Sigmoid colon (tissue), 7 donors: ENCODE results near the gene DPP6. TPM values are rescaled to one million over a fixed set of nuclear protein-coding genes. Genes with fewer than 3 reads are reported as not detected.

Source experiments
- DNase-seq: peaks from one replicate; pipeline ENCODE4 v3.0.0-alpha.2; 2019
- H3K27ac ChIP-seq, 4 donors: fragments of 200-600 bp; sonication (generic); one replicate each; pipeline ENCODE4 v1.5.1; 2016 to 2019; ENCODE audit warnings: mild to moderate bottlenecking in 1 of 4
- H3K27me3 ChIP-seq, 3 donors: fragments of 200-600 bp; sonication (generic); one replicate each; pipeline ENCODE4 v1.5.1; 2019; ENCODE audit warnings: mild to moderate bottlenecking in 1 of 3
- H3K36me3 ChIP-seq, 4 donors: fragments of 200-600 bp; sonication (generic); one replicate each; pipeline ENCODE4 v1.5.1; 2016 to 2019
- H3K4me1 ChIP-seq, 4 donors: fragments of 200-600 bp; sonication (generic); one replicate each; pipeline ENCODE4 v1.5.1; 2017 to 2019
- H3K4me3 ChIP-seq, 4 donors: fragments of 200-600 bp; sonication (generic); one replicate each; pipeline ENCODE4 v1.5.1; 2017 to 2019; ENCODE audit warnings: mild to moderate bottlenecking in 2 of 4, moderate library complexity in 1 of 4
- H3K9me3 ChIP-seq, 4 donors: fragments of 200-600 bp in 3 of 4; sonication (generic) in 3 of 4; one replicate each; pipeline versions ENCODE4 v1.5.1 to v1.6.1; 2013 to 2019
- EP300 ChIP-seq, 4 donors: sonication (generic); formaldehyde crosslinking; IDR thresholded peaks; one replicate each; pipeline ENCODE4 v1.6.1; 2017; ENCODE audit warnings: antibody characterized with exemption in 4 of 4
- POLR2A ChIP-seq, 2 donors: fragments of 450-650 bp; IDR thresholded peaks; one replicate each; pipeline ENCODE4 v1.6.1; 2016; ENCODE audit warnings: antibody characterized with exemption in 2 of 2, mild to moderate bottlenecking in 2 of 2, moderate library complexity in 2 of 2
- POLR2AphosphoS5 ChIP-seq, 4 donors: sonication (generic); formaldehyde crosslinking; IDR thresholded peaks; one replicate each; pipeline ENCODE4 v1.6.1; 2017; ENCODE audit warnings: antibody characterized with exemption in 4 of 4
- WGBS, 2 donors: extraction: QIAGEN DNeasy Blood & Tissue Kit; methylation state at CpG; one replicate each; pipeline ENCODE4 v1.1.7; 2013; 5-methylcytosine and 5-hydroxymethylcytosine counted together
- intact Hi-C: fragments of 100-400 bp; cut with DNase I; formaldehyde crosslinking; loops from one replicate; pipeline ENCODE4 v1.15.1; 2023
- polyA plus RNA-seq, 3 donors: library from polyadenylated mRNA; stranded (reverse); fragments of 200-250 nt; gene quantifications; one replicate each; pipeline ENCODE4 v1.2.3, GENCODE V29; 2013
- total RNA-seq, 4 donors: library from RNA; depleted of rRNA; stranded (reverse); fragments of >200 nt; gene quantifications; one replicate each; pipeline ENCODE4 v1.1.0, GENCODE V29; 2016
- TF ChIP-seq, protein P1 (sequence below), 4 experiments: fragments of 450-650 bp in 3 of 4; fragments of 200-600 bp in 1 of 4; IDR thresholded peaks; one replicate each; pipeline ENCODE4 v1.5.1; 2016 to 2019; ENCODE audit warnings: antibody characterized with exemption in 4 of 4, mild to moderate bottlenecking in 3 of 4, moderate library complexity in 2 of 4
- donor health status: healthy with polysubstance abuse.
- donor health status: Bipolar disorder and iron deficiency.
- donor health status: healthy.

DPP6 gene
- total and polyA plus RNA-seq, 7 donors = 1.2 to 53.2 (median 41.0) TPM; not detected in 1

DNA sequence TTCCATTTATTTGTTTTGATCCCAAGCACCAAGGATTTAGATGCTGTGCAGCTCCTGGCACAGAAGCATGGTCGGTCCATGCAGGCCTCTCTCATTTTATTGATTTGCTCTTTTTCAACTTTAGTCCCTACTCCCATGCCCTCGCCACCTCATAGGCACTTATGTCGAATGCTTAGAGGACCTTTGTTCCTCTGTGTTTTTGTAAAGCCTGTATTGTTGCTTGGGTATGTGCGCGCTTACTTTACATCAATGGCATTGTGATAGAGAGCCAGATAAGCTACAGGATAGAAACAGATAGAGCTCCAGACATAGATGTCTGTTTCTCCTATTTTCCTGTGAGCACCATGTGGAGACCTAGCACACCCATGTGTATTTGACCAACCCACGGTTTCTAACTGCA, 725.7 kb downstream of the DPP6 start:
- H3K4me1 ChIP-seq = no peaks in the 10 kb centered on the region
- TF ChIP-seq, protein P1, sequence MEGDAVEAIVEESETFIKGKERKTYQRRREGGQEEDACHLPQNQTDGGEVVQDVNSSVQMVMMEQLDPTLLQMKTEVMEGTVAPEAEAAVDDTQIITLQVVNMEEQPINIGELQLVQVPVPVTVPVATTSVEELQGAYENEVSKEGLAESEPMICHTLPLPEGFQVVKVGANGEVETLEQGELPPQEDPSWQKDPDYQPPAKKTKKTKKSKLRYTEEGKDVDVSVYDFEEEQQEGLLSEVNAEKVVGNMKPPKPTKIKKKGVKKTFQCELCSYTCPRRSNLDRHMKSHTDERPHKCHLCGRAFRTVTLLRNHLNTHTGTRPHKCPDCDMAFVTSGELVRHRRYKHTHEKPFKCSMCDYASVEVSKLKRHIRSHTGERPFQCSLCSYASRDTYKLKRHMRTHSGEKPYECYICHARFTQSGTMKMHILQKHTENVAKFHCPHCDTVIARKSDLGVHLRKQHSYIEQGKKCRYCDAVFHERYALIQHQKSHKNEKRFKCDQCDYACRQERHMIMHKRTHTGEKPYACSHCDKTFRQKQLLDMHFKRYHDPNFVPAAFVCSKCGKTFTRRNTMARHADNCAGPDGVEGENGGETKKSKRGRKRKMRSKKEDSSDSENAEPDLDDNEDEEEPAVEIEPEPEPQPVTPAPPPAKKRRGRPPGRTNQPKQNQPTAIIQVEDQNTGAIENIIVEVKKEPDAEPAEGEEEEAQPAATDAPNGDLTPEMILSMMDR (IDR thresholded peaks at IDR 0.05) = no peak
- TF ChIP-seq POLR2A (IDR thresholded peaks at IDR 0.05) (no peak), EP300 (IDR thresholded peaks at IDR 0.05) (no peak), POLR2AphosphoS5 (IDR thresholded peaks at IDR 0.05) (no peak)
- DNase-seq = no peak
- intact Hi-C loops = no loop called here
- no peak overlapping the region for H3K4me3 ChIP-seq
- 82 to 90% methylated on average over 6 of the region's 6 CpGs for WGBS, 2 donors
- H3K9me3 ChIP-seq = no peaks in the 10 kb centered on the region
- no peak overlapping the region for H3K27ac ChIP-seq
- no peaks in the 10 kb centered on the region for H3K27me3 ChIP-seq
- H3K36me3 ChIP-seq = peaks cover 0 to 7% (median 0%) of the 10 kb centered on the region in 4 donors

DNA sequence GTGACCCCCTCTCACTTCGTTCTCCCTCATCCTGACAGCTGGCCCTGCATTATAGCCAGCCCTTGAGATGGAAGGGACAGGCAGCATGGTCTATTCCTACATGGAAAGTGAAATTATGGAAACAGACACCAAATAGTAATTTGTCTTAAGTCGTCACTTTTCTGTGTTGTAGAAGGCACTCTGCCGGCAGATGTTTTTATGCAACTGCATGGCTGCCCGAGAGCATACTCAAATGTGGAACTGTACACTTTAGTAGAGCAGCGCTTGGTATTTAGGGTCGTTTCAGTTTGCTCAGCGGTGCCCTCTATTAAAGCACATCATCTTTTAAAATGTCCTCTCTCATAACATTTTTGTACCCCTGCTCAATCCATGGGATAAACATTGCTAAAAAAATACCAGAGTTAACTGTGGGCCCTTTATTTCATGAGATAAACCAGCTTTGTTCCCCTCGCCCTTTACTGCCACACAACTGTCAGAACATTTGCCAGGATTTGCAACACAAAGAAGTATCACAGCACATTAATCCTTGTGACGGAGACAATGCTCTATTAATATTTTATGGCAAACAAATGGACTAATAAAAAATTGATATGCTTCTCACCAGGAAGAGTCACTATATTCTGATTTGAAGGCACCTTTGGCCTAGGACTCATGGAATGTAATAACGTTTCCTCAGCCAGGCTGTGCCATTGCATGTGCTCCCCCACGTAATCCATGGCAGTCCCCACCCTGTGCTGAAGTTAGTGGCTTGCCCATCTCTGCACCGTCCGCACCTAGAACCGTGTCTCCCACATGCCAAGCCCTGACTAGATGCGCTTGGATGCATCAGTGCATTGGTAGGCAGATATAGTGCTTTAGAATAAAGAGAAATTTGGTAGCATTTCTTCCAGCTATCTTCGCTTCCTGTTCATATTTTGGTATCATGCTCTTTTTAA, 729.4 kb downstream of the DPP6 start:
- 80 to 82% methylated on average over 16 of the region's 16 CpGs for WGBS, 2 donors
- H3K9me3 ChIP-seq = peaks cover 0 to 3% (median 0%) of the 10 kb centered on the region in 4 donors
- no peaks in the 10 kb centered on the region for H3K27me3 ChIP-seq
- H3K27ac ChIP-seq = no peak overlapping the region
- intact Hi-C loops = no loop called here
- DNase-seq = no peak
- no peaks in the 10 kb centered on the region for H3K36me3 ChIP-seq
- H3K4me1 ChIP-seq = no peaks in the 10 kb centered on the region
- H3K4me3 ChIP-seq = no peak overlapping the region
- TF ChIP-seq, protein P1 (IDR thresholded peaks at IDR 0.05) = no peak
- TF ChIP-seq POLR2AphosphoS5 (IDR thresholded peaks at IDR 0.05) = no peak
- no peak for TF ChIP-seq EP300 (IDR thresholded peaks at IDR 0.05)
- no peak for TF ChIP-seq POLR2A (IDR thresholded peaks at IDR 0.05)

DNA sequence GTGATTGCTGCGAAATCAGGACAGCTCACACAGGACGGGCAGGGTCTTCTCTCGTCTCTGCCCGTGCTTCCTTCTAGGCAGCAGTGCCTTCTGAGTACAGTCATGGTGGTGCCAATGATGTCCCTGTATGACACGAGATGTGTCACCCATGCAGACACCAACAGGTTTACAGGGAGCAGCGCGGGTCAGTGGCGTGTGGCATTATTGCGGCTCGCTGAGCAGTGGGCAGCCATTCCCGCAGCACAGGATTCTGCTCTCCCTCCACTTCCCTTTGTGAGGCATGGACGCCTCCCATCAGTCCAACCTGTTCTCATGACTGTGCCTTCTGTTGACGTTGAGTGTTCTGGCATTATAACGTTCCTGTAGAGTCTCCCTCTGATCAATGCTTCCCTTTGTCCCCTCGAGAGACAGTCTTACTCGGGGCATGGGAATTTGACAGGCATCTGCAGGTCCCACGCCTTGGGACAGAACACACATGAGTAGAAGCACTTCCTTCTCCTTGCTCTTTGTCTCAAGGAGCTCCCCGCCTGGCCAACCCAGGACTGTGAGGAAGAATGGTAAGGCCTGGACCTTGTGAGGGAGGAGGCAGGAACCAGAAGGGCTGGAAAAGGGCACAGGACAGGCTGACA, 731.2 kb downstream of the DPP6 start:
- intact Hi-C loops = no loop called here
- Histone ChIP-seq H3K27ac (no peak overlapping the region), H3K4me1 (no peaks in the 10 kb centered on the region), H3K4me3 (no peak overlapping the region), H3K9me3 (peaks cover 0 to 3% (median 0%) of the 10 kb centered on the region in 4 donors), H3K27me3 (no peaks in the 10 kb centered on the region), H3K36me3 (no peaks in the 10 kb centered on the region)
- 77 to 85% methylated on average over 18 of the region's 18 CpGs for WGBS, 2 donors
- no peak for DNase-seq
- TF ChIP-seq EP300 (IDR thresholded peaks at IDR 0.05) (no peak), POLR2AphosphoS5 (IDR thresholded peaks at IDR 0.05) (no peak)

DNA sequence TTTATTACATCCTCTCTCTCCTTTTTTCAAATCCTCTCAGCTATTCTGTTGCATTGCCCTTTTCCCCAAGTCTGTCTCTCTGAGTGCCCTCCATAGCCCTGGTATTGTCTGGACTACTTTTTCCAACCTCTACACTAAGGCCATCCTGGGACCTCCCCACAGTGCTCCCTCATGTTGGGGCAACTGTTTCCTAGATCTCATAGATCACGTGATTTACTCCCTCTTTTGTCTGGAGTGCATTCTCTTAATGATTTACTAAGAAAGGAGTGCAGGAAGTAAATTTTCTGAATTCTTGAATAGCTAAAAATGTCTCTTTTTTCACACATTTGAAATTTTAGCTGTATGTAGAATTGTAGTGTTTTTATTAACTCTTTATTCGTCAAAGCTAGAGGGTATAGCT, 733.7 kb downstream of the DPP6 start:
- Histone ChIP-seq H3K36me3 (no peaks in the 10 kb centered on the region), H3K27ac (no peak overlapping the region), H3K9me3 (peaks cover 0 to 3% (median 0%) of the 10 kb centered on the region in 4 donors), H3K4me1 (no peaks in the 10 kb centered on the region), H3K4me3 (no peak overlapping the region), H3K27me3 (no peaks in the 10 kb centered on the region)
- intact Hi-C loops = no loop called here
- DNase-seq = no peak
- 77 to 84% methylated on average over 2 of the region's 2 CpGs for WGBS, 2 donors
- no peak for TF ChIP-seq POLR2A (IDR thresholded peaks at IDR 0.05)
- TF ChIP-seq POLR2AphosphoS5 (IDR thresholded peaks at IDR 0.05) = no peak
- no peak for TF ChIP-seq EP300 (IDR thresholded peaks at IDR 0.05)
- TF ChIP-seq, protein P1 (IDR thresholded peaks at IDR 0.05) = no peak

DNA sequence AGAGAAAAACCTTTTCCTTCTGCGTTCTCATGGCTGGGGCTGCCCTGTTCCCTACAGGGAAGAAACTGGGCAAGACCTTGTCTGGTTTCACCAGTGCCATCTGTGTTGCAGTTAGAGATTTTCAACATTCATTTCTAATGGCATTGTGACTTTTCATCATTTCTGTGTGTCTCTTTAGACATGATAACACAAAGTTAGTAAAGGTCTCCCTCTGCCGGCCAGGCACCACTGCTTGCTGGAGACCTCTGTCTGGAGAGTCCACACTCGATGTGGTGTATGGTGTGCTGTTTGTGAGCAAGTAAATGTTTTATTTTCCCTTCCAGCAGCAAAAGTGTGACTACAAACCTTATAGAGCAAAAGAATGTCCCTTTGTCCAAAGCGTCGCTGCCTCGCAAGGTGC, 737.2 kb downstream of the DPP6 start:
- peaks cover 0 to 6% (median 0%) of the 10 kb centered on the region in 4 donors for H3K4me1 ChIP-seq
- intact Hi-C loops = no loop called here
- no peak for DNase-seq
- H3K4me3 ChIP-seq = no peak overlapping the region
- peaks cover 0 to 3% (median 0%) of the 10 kb centered on the region in 4 donors for H3K9me3 ChIP-seq
- TF ChIP-seq POLR2A (IDR thresholded peaks at IDR 0.05) (no peak), EP300 (IDR thresholded peaks at IDR 0.05) (no peak), POLR2AphosphoS5 (IDR thresholded peaks at IDR 0.05) (no peak)
- TF ChIP-seq, protein P1 (IDR thresholded peaks at IDR 0.05) = no peak
- WGBS, 2 donors = 67 to 71% methylated on average over 6 of the region's 6 CpGs
- no peak overlapping the region for H3K27ac ChIP-seq
- no peaks in the 10 kb centered on the region for H3K36me3 ChIP-seq
- H3K27me3 ChIP-seq = peaks cover 0 to 6% (median 0%) of the 10 kb centered on the region in 3 donors
